Measurements from ENCODE around the gene CASTOR1.

Gene CASTOR1

DNA sequence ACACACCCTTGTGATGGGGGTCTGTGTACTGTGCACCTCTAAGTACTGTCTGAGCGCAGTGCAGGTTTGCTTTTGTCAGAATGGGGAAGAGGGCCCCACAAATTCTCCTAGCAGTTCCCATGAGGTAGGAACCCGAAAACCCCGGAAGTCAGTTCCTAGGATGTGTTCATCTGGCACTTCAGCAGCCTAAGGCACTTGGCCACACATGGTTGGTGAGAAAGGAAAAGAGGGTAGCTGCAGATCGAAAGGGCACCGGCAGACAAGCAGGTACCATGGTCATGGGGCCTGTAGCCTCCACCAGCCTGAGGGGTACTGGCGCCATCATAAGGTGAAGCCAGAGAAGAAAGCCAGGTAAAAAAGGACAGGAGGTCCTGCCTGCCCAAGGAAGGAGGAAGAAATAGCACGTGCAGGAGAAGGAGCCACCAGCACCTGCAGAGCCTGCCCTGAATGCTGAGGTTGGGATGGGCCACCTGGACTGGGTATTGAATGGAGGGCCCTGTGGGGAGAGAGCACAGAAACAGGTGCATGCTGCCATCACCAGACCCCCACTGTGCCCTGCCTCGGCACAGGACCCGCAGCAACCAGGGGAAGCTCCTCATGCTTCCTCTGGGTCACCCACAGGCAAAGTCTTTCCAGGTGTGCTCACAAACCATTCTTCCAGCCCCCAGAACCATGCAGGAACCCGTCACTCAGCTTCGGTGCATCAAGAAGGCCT is 8.1 kb upstream of the CASTOR1 start:
- DNase-seq = no peak

DNA sequence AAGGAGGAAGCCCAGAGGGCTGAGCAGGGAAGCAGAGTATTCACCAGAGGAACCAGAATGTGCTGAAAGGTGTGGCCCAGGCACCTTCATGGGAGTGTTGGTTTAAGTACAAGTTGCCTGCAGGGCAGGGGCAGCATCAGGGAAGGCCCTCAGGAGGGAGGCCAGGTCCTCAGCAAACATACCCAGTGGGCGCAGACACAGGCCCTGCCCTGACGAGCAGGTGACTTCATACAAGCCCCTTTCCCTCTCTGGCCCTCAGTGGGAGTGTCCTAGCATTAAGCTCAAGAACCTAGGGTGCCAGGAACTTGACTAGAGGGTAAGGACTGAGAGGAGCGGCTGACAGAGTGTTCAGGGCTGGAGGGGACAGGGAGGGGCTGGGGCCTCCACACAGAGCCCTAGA is 7.5 kb upstream of the CASTOR1 start:
- no peak for DNase-seq

GRCh38 chr22:30296324-30296723 is 7.0 kb upstream of the CASTOR1 start:
- DNase-seq = no peak

- no peak for DNase-seq
Observed at GRCh38 chr22:30295576-30295975, 6.3 kb upstream of the CASTOR1 start.

GRCh38 chr22:30294830-30295229 is 5.5 kb upstream of the CASTOR1 start:
- no peak for DNase-seq

- DNase-seq = no peak
Observed at GRCh38 chr22:30294066-30294465, 4.8 kb upstream of the CASTOR1 start.

- no peak for DNase-seq
Observed at GRCh38 chr22:30293026-30293425, 3.7 kb upstream of the CASTOR1 start.

- no peak for DNase-seq
Observed at GRCh38 chr22:30292069-30292970, 3.0 kb upstream of the CASTOR1 start.

GRCh38 chr22:30291058-30291892 is 2.0 kb upstream of the CASTOR1 start:
- no peak for DNase-seq

GRCh38 chr22:30290342-30291057 is 1.2 kb upstream of the CASTOR1 start:
- no peak for DNase-seq

GRCh38 chr22:30289980-30290313 is 642 bp upstream of the CASTOR1 start:
- no peak for DNase-seq

DNA sequence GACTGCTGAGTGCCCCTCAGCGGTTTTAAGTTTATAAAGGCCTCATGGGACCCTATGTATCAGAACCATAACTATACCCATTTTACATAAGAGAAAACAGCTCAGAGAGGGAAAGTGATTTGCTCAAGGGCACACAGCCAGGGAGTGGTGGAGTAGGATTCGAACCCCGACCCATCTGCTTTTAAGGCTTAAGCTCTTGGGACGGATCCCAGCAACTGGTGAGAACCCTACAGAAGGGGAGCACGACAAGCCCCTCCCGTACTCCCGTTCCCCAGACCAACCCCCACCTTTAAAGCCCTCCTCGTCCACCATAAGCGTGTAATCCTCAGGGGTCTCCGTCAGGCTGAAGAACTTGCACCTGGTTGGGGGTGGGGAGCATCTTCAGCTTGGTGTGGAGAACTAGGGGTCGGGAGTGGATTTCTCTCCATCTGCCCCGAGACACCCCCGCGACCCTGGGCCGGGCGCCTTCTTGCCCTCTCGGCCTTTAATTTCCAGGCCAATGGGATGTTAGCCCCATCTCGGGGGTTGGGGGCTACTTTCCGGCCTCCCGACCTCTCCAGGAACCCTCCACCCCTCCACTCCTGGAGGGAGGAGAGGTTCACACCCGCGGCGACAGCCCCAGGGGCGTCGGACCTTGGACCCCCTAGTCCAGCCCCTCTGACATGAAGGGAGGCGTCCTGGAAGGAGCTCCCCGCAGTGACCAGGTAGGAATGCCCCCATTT is 725 bp downstream of the CASTOR1 start:
- DNase-seq = no peak

- DNase-seq = peak; percentile 91 to 93
Observed at GRCh38 chr22:30287648-30288418, 1.5 kb downstream of the CASTOR1 start.

DNA sequence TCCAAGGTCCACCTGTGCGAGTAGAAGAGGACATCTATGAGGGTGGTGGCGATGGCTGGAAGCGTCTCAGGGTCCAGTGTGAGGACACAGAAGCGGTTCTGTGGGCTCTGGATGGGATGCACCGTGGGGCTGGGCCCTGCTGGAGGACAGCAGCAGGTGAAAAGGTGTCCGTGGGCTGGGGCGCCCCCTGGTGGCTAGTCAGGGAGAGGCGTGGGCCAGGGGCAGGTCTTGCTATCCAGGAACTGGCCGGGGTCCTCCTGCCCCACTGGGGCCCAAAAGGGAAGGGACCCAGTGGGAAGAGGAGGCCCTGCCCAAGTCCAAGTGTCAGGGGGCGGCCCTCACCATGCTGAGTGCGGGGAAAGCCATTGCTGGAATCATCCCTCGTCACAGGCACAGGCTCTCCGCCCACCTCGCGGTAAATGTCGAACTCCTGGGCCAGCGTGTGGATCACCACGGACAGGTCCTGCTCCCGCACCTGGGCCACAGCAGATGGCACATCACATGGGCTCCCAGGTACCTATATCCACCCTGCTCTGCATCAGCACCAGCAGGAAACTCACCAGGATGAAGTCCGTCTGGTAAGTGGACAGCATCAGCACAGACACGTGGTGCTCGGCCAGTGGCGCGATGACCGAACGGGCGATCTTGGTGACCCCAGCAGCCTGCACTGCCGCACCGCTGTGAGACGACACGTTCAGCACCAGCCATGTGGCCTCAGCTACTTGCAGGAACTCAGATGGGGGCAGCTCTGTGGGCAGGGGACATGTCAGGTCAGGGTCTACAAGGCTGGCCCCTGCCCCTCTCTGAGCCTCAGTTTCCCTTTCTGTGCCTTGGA is 2.3 kb downstream of the CASTOR1 start:
- peak; percentile 83 to 85 for DNase-seq

- DNase-seq = no peak
Observed at GRCh38 chr22:30286331-30286730, 3.0 kb downstream of the CASTOR1 start.

- no peak for DNase-seq
Observed at GRCh38 chr22:30285846-30286200, 3.5 kb downstream of the CASTOR1 start.

DNA sequence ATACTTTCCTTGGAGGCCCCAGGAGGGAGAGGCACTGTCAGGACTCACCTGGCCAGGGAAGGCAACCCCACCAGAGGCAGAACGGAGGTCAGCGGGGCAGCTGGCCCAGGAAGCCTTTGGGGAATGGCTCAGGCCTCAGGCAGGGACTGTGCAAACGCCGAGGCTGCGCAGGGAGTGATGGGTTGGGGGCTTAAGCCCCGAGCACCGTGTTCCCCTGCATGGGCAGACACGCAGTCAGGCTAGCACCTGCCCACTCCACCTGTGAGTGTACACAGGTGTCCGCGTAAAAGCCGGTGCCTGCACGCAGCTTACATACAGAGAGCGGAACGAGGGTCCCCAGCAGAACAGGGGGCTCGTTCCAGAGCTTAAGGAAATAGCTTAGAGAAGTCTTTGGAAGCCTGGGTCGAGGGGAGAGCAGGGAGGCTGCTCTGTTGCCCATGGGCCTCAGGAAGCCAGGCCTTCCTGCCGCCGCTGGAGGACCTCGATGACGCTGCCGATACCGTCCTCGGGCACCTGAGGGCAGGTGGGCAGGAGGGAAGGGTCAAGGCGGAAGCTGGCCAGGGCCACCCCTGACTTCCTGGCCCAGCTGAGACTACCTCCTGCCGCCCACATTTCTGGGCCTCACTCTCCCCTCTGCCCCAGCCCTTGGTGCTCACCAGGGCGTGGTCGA is 4.0 kb downstream of the CASTOR1 start:
- DNase-seq = no peak

- no peak for DNase-seq
Observed at GRCh38 chr22:30284666-30285065, 4.6 kb downstream of the CASTOR1 start.

GRCh38 chr22:30284172-30284571 is 5.1 kb downstream of the CASTOR1 start:
- no peak for DNase-seq

- no peak for DNase-seq
Observed at GRCh38 chr22:30283342-30283741, 6.0 kb downstream of the CASTOR1 start.

All from activated CD4-positive, alpha-beta T cell treated with anti-CD3 and anti-CD28 coated beads, Interleukin-2, amount 50 U/mL, for 4 hours (primary cell).